Measurements from ENCODE around the gene HSPD1. TPM values are rescaled to one million over a fixed set of nuclear protein-coding genes. Genes with fewer than 3 reads are reported as not detected.

HSPD1 gene
- total and polyA plus RNA-seq, 7 donors: 167 to 468 (median 205) TPM

GRCh38 chr2:197461057-197461456, 38.6 kb downstream of the HSPD1 start:
- Histone ChIP-seq H3K36me3 (ENCODE audit: insufficient read depth in 1 of 2, low read depth in 1 of 2) (peaks cover 3 to 53% of the 10 kb centered on the region in 2 donors), H3K4me3 (no peak overlapping the region), H3K27ac (no peak overlapping the region), H3K9me3 (no peaks in the 10 kb centered on the region), H3K4me1 (peaks cover 16% of the 10 kb centered on the region), H3K27me3 (ENCODE audit: insufficient read depth in 3 of 3, low read length in 2 of 3) (no peaks in the 10 kb centered on the region)
- DNase-seq: no peak
- no peak for TF ChIP-seq CTCF (IDR thresholded peaks at IDR 0.05)
- peak in 1 of 4 donors; percentile 37 for ATAC-seq
- intact Hi-C loops (cut with DNase I): no loop called here
- 76 to 84% (median 79%) methylated on average over 2 of the region's 2 CpGs for WGBS, 3 donors

GRCh38 chr2:197460649-197461048, 39.0 kb downstream of the HSPD1 start:
- intact Hi-C loops (cut with DNase I): no loop called here
- 88 to 92% (median 90%) methylated on average over 4 of the region's 4 CpGs for WGBS, 3 donors
- H3K27me3 ChIP-seq (ENCODE audit: insufficient read depth in 3 of 3, low read length in 2 of 3): no peaks in the 10 kb centered on the region
- H3K36me3 ChIP-seq (ENCODE audit: insufficient read depth in 1 of 2, low read depth in 1 of 2): peaks cover 3 to 49% of the 10 kb centered on the region in 2 donors
- H3K27ac ChIP-seq: no peak overlapping the region
- no peak overlapping the region for H3K4me3 ChIP-seq
- peaks cover 16% of the 10 kb centered on the region for H3K4me1 ChIP-seq
- H3K9me3 ChIP-seq: no peaks in the 10 kb centered on the region
- no peak for TF ChIP-seq CTCF (IDR thresholded peaks at IDR 0.05)
- no peak for DNase-seq
- ATAC-seq: no peak

- DNase-seq (no peak), ATAC-seq (no peak)
- intact Hi-C loops (cut with DNase I): loop anchor here in 1 of 2 donors (2.0 kb wide), 1 partner anchor 43 kb away; the partner anchor contains the start of gene HSPD1
- TF ChIP-seq CTCF (IDR thresholded peaks at IDR 0.05): no peak
- Histone ChIP-seq H3K27ac (peak overlapping the region; percentile 99), H3K27me3 (ENCODE audit: insufficient read depth in 3 of 3, low read length in 2 of 3) (no peaks in the 10 kb centered on the region), H3K4me3 (peak overlapping the region; percentile 78), H3K4me1 (peaks cover 30% of the 10 kb centered on the region), H3K36me3 (ENCODE audit: insufficient read depth in 1 of 2, low read depth in 1 of 2) (peaks cover 0 to 8% of the 10 kb centered on the region in 2 donors), H3K9me3 (no peaks in the 10 kb centered on the region)
- 100% methylated on average over 1 of the region's 1 CpG for WGBS, 3 donors
Observed at GRCh38 chr2:197455428-197455827, 44.2 kb downstream of the HSPD1 start.

- WGBS, 3 donors: 70 to 86% (median 75%) methylated on average over 2 of the region's 2 CpGs
- Histone ChIP-seq H3K9me3 (no peaks in the 10 kb centered on the region), H3K27ac (peak overlapping the region; percentile 99), H3K4me3 (peak overlapping the region; percentile 78), H3K4me1 (peaks cover 30% of the 10 kb centered on the region), H3K36me3 (ENCODE audit: insufficient read depth in 1 of 2, low read depth in 1 of 2) (peaks cover 0 to 3% of the 10 kb centered on the region in 2 donors), H3K27me3 (ENCODE audit: insufficient read depth in 3 of 3, low read length in 2 of 3) (no peaks in the 10 kb centered on the region)
- intact Hi-C loops (cut with DNase I): loop anchor here in 1 of 2 donors (2.0 kb wide), 1 partner anchor 44 kb away; the partner anchor contains the start of gene HSPD1
- ATAC-seq: no peak
- no peak for TF ChIP-seq CTCF (IDR thresholded peaks at IDR 0.05)
- DNase-seq: no peak
Observed at GRCh38 chr2:197454923-197455322, 44.7 kb downstream of the HSPD1 start.

- Histone ChIP-seq H3K27ac (peak overlapping the region; percentile 99), H3K4me3 (peak overlapping the region; percentile 78), H3K9me3 (no peaks in the 10 kb centered on the region), H3K27me3 (ENCODE audit: insufficient read depth in 3 of 3, low read length in 2 of 3) (no peaks in the 10 kb centered on the region), H3K36me3 (ENCODE audit: insufficient read depth in 1 of 2, low read depth in 1 of 2) (no peaks in the 10 kb centered on the region), H3K4me1 (peaks cover 22% of the 10 kb centered on the region)
- 0% methylated on average over 11 of the region's 11 CpGs for WGBS, 3 donors
- ATAC-seq: peak; percentile 74 to 87 (median 78)
- TF ChIP-seq CTCF (IDR thresholded peaks at IDR 0.05): no peak
- intact Hi-C loops (cut with DNase I): loop anchor here (1.0 to 2.0 kb wide), 3 partner anchors 19 to 45 kb away; partner anchors contain the start of genes SF3B1 (in 2 of the 2) and HSPD1 (in 1 of the 2)
- DNase-seq: no peak
Observed at GRCh38 chr2:197453914-197454398, 45.7 kb downstream of the HSPD1 start.
